HCT116 (cell line): ENCODE measurements around the gene MORC1. TPM values are rescaled to one million over a fixed set of nuclear protein-coding genes. Genes with fewer than 3 reads are reported as not detected.

ENCODE experiments used
- ATAC-seq: fragments of 200-7000 bp; cut with Tn5 transposase; 2 replicates; pipeline ENCODE4 v1.9.1; 2020; ENCODE audit warnings: mild to moderate bottlenecking, moderate library complexity
- BruUV-seq: library from RNA; stranded (reverse); fragments of 400-500 nt; replicated peaks from 2 replicates; lab custom pipeline; 2021; lab: Mats Ljungman, UMichigan
- CTCF ChIA-PET: fragments of 300-600 bp; sonication (Branson Sonifier 250); formaldehyde crosslinking; loops from one replicate; lab custom pipeline; 2021; ENCODE audit warnings: antibody characterized with exemption; lab: Charles Lee
- POLR2A ChIA-PET: fragments of 300-600, 350-600 bp; sonication (Branson Sonifier 250); formaldehyde crosslinking; loops from one replicate; lab custom pipeline; 2021; ENCODE audit warnings: antibody characterized with exemption; lab: Charles Lee
- RAD21 ChIA-PET, 2 experiments: fragments of 300-600 bp; sonication (Branson Sonifier 250); formaldehyde crosslinking; loops; one replicate each; lab custom pipeline; 2023; ENCODE audit warnings: low total read pairs in 2 of 2; ENCODE audit not compliant: uncharacterized antibody in 2 of 2, unreplicated experiment in 2 of 2, low non-redundant PET in 1 of 2; lab: Charles Lee
- DNase-seq: peaks from one replicate; pipeline ENCODE4 v3.0.0-alpha.2; 2010; ENCODE audit warnings: low read depth, low spot score
- H2AFZ ChIP-seq: fragments of 200-600 bp; shearing (Covaris generic), sonication (generic); 2 replicates; pipeline ENCODE4 v1.6.1; 2017; ENCODE audit warnings: low read depth, mixed run types, mixed read lengths, antibody characterized with exemption, low read length; ENCODE audit not compliant: poor library complexity, severe bottlenecking
- H3K27ac ChIP-seq: 2 replicates; pipeline ENCODE4 v1.5.1; 2012; ENCODE audit warnings: low read depth, low read length
- H3K27me3 ChIP-seq: fragments of 200-600 bp; sonication (generic); 2 replicates; pipeline ENCODE4 v1.6.1; 2016; ENCODE audit warnings: mixed run types, low read length, mixed read lengths; ENCODE audit not compliant: insufficient read depth
- H3K36me3 ChIP-seq, 2 experiments: fragments of 200-500 bp in 1 of 2; fragments of 200-600 bp in 1 of 2; sonication (Bioruptor generic) in 1 of 2; sonication (generic) in 1 of 2; 2 replicates each; pipeline versions ENCODE4 v1.5.1 to v1.6.1; 2014 to 2016; ENCODE audit warnings: low read length in 2 of 2, inconsistent platforms in 1 of 2, mixed read lengths in 1 of 2, mixed run types in 1 of 2; ENCODE audit not compliant: insufficient read depth in 2 of 2, control insufficient read depth in 1 of 2
- H3K4me1 ChIP-seq, 2 experiments: fragments of 200-600 bp in 1 of 2; sonication (generic) in 1 of 2; 2 replicates each; pipeline versions ENCODE4 v1.5.1 to v1.6.1; 2012 to 2017; ENCODE audit warnings: low read length in 2 of 2, inconsistent platforms in 1 of 2, mild to moderate bottlenecking in 1 of 2, mixed read lengths in 1 of 2, mixed run types in 1 of 2, moderate library complexity in 1 of 2; ENCODE audit not compliant: insufficient read depth in 2 of 2, control insufficient read depth in 1 of 2
- H3K4me2 ChIP-seq: fragments of 200-600 bp; sonication (generic); 2 replicates; pipeline ENCODE4 v1.6.1; 2017; ENCODE audit warnings: mixed run types, low read length, mixed read lengths
- H3K4me3 ChIP-seq, 2 experiments: fragments of 200-600 bp in 1 of 2; sonication (generic) in 1 of 2; replicated peaks in 1 of 2; 2 replicates each; pipeline ENCODE4 v1.5.1; 2011 to 2016; ENCODE audit warnings: low read length in 2 of 2, control low read depth in 1 of 2, low read depth in 1 of 2, mild to moderate bottlenecking in 1 of 2, mixed read lengths in 1 of 2, mixed run types in 1 of 2
- H3K79me2 ChIP-seq: fragments of 200-600 bp; sonication (generic); 2 replicates; pipeline ENCODE4 v1.6.1; 2017; ENCODE audit warnings: mild to moderate bottlenecking, mixed run types, low read length, moderate library complexity, mixed read lengths; ENCODE audit not compliant: insufficient read depth
- H3K9ac ChIP-seq: fragments of 200-600 bp; sonication (generic); 2 replicates; pipeline ENCODE4 v1.6.1; 2016; ENCODE audit warnings: low read length, mixed read lengths
- H3K9me2 ChIP-seq: fragments of 200-600 bp; sonication (generic), shearing (Covaris generic); 2 replicates; pipeline ENCODE4 v1.6.1; 2017; ENCODE audit warnings: mixed run types, mild to moderate bottlenecking, moderate library complexity; ENCODE audit not compliant: insufficient read depth
- H3K9me3 ChIP-seq, 2 experiments: fragments of 200-500 bp in 1 of 2; fragments of 200-600 bp in 1 of 2; sonication (Bioruptor generic) in 1 of 2; sonication (generic) in 1 of 2; 2 replicates each; pipeline ENCODE4 v1.6.1; 2014 to 2017; ENCODE audit warnings: low read length in 2 of 2, mixed read lengths in 2 of 2, inconsistent platforms in 1 of 2, low read depth in 1 of 2, mild to moderate bottlenecking in 1 of 2, mixed run types in 1 of 2, moderate library complexity in 1 of 2; ENCODE audit not compliant: control insufficient read depth in 1 of 2, insufficient read depth in 1 of 2
- H4K20me1 ChIP-seq: fragments of 200-600 bp; sonication (generic), shearing (Covaris generic); 2 replicates; pipeline ENCODE4 v1.6.1; 2017; ENCODE audit warnings: mixed run types, mild to moderate bottlenecking, moderate library complexity; ENCODE audit not compliant: insufficient read depth
- CBX3 ChIP-seq: IDR thresholded peaks from 2 replicates; pipeline ENCODE4 v1.6.1; 2012; ENCODE audit warnings: low read depth
- CEBPB ChIP-seq: IDR thresholded peaks from 2 replicates; pipeline ENCODE4 v1.6.1; 2012; ENCODE audit warnings: low read depth
- EGR1 ChIP-seq: IDR thresholded peaks from 2 replicates; pipeline ENCODE4 v1.6.1; 2012; ENCODE audit warnings: low read depth
- EZH2phosphoT487 ChIP-seq: fragments of 200-600 bp; IDR thresholded peaks from 2 replicates; pipeline ENCODE4 v1.6.1; 2018; ENCODE audit warnings: antibody characterized with exemption, borderline replicate concordance
- FOSL1 ChIP-seq: IDR thresholded peaks from 2 replicates; pipeline ENCODE4 v1.6.1; 2012; ENCODE audit warnings: low read depth
- JUND ChIP-seq: IDR thresholded peaks from 2 replicates; pipeline ENCODE4 v1.6.1; 2012
- POLR2AphosphoS5 ChIP-seq: IDR thresholded peaks from 2 replicates; pipeline ENCODE4 v1.6.1; 2011; ENCODE audit warnings: mild to moderate bottlenecking, low read depth, low read length, moderate library complexity
- RAD21 ChIP-seq: IDR thresholded peaks from 2 replicates; pipeline ENCODE4 v1.6.1; 2012; ENCODE audit warnings: low read depth, mild to moderate bottlenecking
- SIN3A ChIP-seq: IDR thresholded peaks from 2 replicates; pipeline ENCODE4 v1.6.1; 2012; ENCODE audit warnings: low read depth
- SP1 ChIP-seq: IDR thresholded peaks from 2 replicates; pipeline ENCODE4 v1.6.1; 2012; ENCODE audit warnings: low read depth
- SRF ChIP-seq: IDR thresholded peaks from 2 replicates; pipeline ENCODE4 v1.6.1; 2012; ENCODE audit warnings: low read depth
- YY1 ChIP-seq: IDR thresholded peaks from 2 replicates; pipeline ENCODE4 v1.6.1; 2011; ENCODE audit warnings: low read length, low read depth, moderate library complexity, mild to moderate bottlenecking; ENCODE audit not compliant: insufficient replicate concordance; ENCODE audit errors: extremely low read depth
- intact Hi-C: fragments of 100-400 bp; cut with micrococcal nuclease; formaldehyde crosslinking; loops from 2 replicates; pipeline ENCODE4 v1.10.0; 2022
- total RNA-seq: library from RNA; stranded (reverse); gene quantifications from one replicate; pipeline ENCODE4 v1.2.1, GENCODE V29; 2021; ENCODE audit not compliant: unreplicated experiment
- TF ChIP-seq, protein P1 (sequence below): IDR thresholded peaks from 2 replicates; pipeline ENCODE4 v1.6.1; 2012
- TF ChIP-seq, protein P2 (sequence below): IDR thresholded peaks from 2 replicates; pipeline ENCODE4 v1.6.1; 2012

MORC1 gene
- total RNA-seq, 1 experiment from 2014 or later, result not detected

DNA sequence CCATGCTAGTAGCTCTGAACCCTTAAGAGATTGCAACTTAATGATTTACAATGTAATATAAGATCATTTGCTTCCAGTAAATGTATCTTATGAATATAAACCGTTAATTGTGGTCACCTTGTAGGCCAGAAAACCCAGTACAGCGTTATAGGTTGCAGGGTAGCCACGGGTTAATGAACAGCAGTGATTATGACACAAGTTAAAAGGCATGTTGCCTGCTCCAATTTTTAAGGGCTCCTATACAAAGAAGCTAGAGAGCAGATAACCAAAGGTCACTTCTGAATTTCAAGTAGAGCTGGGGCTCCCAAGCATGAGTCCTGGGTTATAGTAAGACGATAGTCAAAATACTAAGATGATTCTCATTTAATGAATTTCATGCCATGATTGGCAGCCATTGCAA, 177.8 kb downstream of the MORC1 start:
- Histone ChIP-seq H4K20me1 (no peaks in the 10 kb centered on the region), H3K4me3 (no peak overlapping the region), H3K36me3 (no peaks in the 10 kb centered on the region), H3K9me3 (no peaks in the 10 kb centered on the region), H3K27ac (no peak overlapping the region), H3K79me2 (no peaks in the 10 kb centered on the region), H3K9ac (no peak overlapping the region), H3K9me2 (no peaks in the 10 kb centered on the region), H2AFZ (no peak overlapping the region), H3K4me2 (no peak overlapping the region), H3K27me3 (no peaks in the 10 kb centered on the region), H3K4me1 (no peaks in the 10 kb centered on the region)
- TF ChIP-seq SIN3A (no peak), YY1 (no peak), RAD21 (no peak), JUND (no peak), EZH2phosphoT487 (no peak), EGR1 (no peak), SRF (no peak)
- TF ChIP-seq, protein P1, sequence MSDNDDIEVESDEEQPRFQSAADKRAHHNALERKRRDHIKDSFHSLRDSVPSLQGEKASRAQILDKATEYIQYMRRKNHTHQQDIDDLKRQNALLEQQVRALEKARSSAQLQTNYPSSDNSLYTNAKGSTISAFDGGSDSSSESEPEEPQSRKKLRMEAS, result no peak
- TF ChIP-seq, protein P2, sequence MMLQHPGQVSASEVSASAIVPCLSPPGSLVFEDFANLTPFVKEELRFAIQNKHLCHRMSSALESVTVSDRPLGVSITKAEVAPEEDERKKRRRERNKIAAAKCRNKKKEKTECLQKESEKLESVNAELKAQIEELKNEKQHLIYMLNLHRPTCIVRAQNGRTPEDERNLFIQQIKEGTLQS, result no peak
- ATAC-seq (no peak), DNase-seq (no peak)
- intact Hi-C loops, result no loop called here
- BruUV-seq, result no TSS peak
- ChIA-PET CTCF (no interaction called here), RAD21 (no interaction called here), POLR2A (no interaction called here)

DNA sequence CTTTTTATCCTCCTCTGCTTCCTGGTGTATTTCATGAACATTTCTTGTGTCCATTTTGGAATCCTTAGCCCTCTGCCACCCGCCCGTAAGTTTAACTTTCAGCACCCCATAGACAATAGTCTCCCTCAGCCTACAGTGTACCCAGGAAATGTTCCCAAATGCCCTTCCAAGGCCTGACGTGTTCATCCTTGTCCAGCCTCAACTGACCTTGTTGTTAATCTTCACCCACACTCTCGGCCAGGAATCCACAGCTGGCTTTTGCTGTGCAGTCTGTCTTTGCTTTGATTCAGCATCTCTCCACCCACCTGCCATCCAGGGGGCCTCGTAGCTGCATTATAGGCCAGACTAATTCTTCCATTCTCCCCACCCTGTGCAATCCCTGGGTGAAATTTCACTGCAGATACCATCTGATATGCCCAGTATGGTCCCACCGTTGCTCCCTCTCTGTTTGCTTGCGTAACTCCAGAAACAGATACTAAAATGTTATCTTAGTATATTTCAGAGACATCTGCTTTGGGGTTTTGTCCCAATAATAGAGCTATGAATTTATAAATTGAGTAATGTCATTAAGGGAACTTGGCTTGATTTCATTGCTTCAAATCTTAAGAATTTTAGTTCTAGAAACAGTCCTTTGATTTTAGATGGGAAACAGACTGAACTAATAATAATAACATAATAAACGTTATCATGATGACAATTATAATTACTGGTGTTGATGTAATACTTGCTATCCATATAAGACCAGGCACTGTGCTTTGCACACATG, 180.8 kb downstream of the MORC1 start:
- H3K4me3 ChIP-seq, result no peak overlapping the region
- no peak for ATAC-seq
- H4K20me1 ChIP-seq, result no peaks in the 10 kb centered on the region
- no peaks in the 10 kb centered on the region for H3K36me3 ChIP-seq
- H3K4me1 ChIP-seq, result no peaks in the 10 kb centered on the region
- TF ChIP-seq FOSL1, result no peak
- TF ChIP-seq CEBPB, result no peak
- TF ChIP-seq YY1, result no peak
- TF ChIP-seq EGR1, result no peak
- no peak for TF ChIP-seq RAD21
- TF ChIP-seq JUND, result no peak
- no peak for TF ChIP-seq SP1
- TF ChIP-seq CBX3, result no peak
- TF ChIP-seq POLR2AphosphoS5, result no peak
- TF ChIP-seq, protein P2, result no peak
- TF ChIP-seq, protein P1, result no peak
- TF ChIP-seq SRF, result no peak
- H3K9me3 ChIP-seq, result no peaks in the 10 kb centered on the region
- no peaks in the 10 kb centered on the region for H3K79me2 ChIP-seq
- no peak overlapping the region for H3K9ac ChIP-seq
- CTCF ChIA-PET, result no interaction called here
- no peak for DNase-seq
- H3K27me3 ChIP-seq, result no peaks in the 10 kb centered on the region
- H3K4me2 ChIP-seq, result no peak overlapping the region
- BruUV-seq, result no TSS peak
- RAD21 ChIA-PET, result no interaction called here
- H3K9me2 ChIP-seq, result no peaks in the 10 kb centered on the region
- no peak overlapping the region for H2AFZ ChIP-seq
- H3K27ac ChIP-seq, result no peak overlapping the region
- intact Hi-C loops, result no loop called here
- POLR2A ChIA-PET, result no interaction called here
